A549 (cell line): Measurements from ENCODE around the gene CIAO3. TPM values are rescaled to one million over a fixed set of nuclear protein-coding genes. Genes with fewer than 3 reads are reported as not detected.
"Not testable (repeated sequence)": the region's sequence is repeated elsewhere in the genome, so short reads cannot be mapped to it uniquely, and the experiment has no call there.

Experiments used
- ATAC-seq, 2 experiments: fragments of 200-7000 bp in 1 of 2; fragments of >200 bp in 1 of 2; cut with Nextera tagmentation in 1 of 2; cut with Tn5 transposase in 1 of 2; 3 replicates each; pipeline versions ENCODE4 v1.8.0 to v1.9.1; 2018 to 2020; ENCODE audit warnings: mild to moderate bottlenecking in 1 of 2, moderate library complexity in 1 of 2
- CTCF ChIA-PET: fragments of 300-600 bp; sonication (Branson Sonifier 250); formaldehyde crosslinking; extraction: SDS; loops from one replicate; lab custom pipeline; 2021; ENCODE audit warnings: antibody characterized with exemption, inconsistent platforms; lab: Yijun Ruan, JAX
- POLR2A ChIA-PET: fragments of 350-600 bp; formaldehyde crosslinking; extraction: SDS; loops from one replicate; lab custom pipeline; 2021; ENCODE audit warnings: antibody characterized with exemption, inconsistent platforms; lab: Yijun Ruan, JAX
- DNase-seq, 2 experiments: peaks; one replicate each; pipeline versions ENCODE4 v3.0.0 to v3.0.0-alpha.2; 2011 to 2016; ENCODE audit warnings: low read depth in 1 of 2, low spot score in 1 of 2
- FAIRE-seq: peaks from 2 replicates; lab custom pipeline; 2011; peaks lifted over from hg19 to GRCh38; lab: Jason Lieb, UNC
- H3K27ac ChIP-seq, 2 experiments: fragments of >200 bp; sonication (Bioruptor Twin); formaldehyde crosslinking; 3 replicates each; pipeline ENCODE4 v1.5.1; 2016 to 2017
- H3K4me1 ChIP-seq: fragments of >200 bp; sonication (Bioruptor Twin); formaldehyde crosslinking; 3 replicates; pipeline ENCODE4 v1.6.1; 2016
- H3K4me2 ChIP-seq: fragments of >200 bp; sonication (Bioruptor Twin); formaldehyde crosslinking; 3 replicates; pipeline ENCODE4 v1.6.1; 2016
- H3K4me3 ChIP-seq: fragments of >200 bp; sonication (Bioruptor Twin); formaldehyde crosslinking; 3 replicates; pipeline ENCODE4 v1.5.1; 2016
- H3K9me3 ChIP-seq: fragments of >200 bp; sonication (Bioruptor Twin); formaldehyde crosslinking; 3 replicates; pipeline ENCODE4 v1.6.1; 2016
- CBX2 ChIP-seq: fragments of 200-600 bp; sonication (generic); IDR thresholded peaks from 2 replicates; pipeline ENCODE4 v1.6.1; 2016; ENCODE audit warnings: low read depth, mild to moderate bottlenecking, borderline replicate concordance
- CEBPB ChIP-seq, 2 experiments: fragments of >200 bp in 1 of 2; sonication (Bioruptor Twin) in 1 of 2; formaldehyde crosslinking in 1 of 2; IDR thresholded peaks; 2 replicates each; pipeline ENCODE4 v1.6.1; 2012 to 2016
- CHD2 ChIP-seq: fragments of 150-350 bp; IDR thresholded peaks from 2 replicates; pipeline ENCODE4 v1.6.1; 2014; ENCODE audit warnings: low read length; ENCODE audit not compliant: partially characterized antibody
- CHD4 ChIP-seq: fragments of 200-600 bp; sonication (generic); IDR thresholded peaks from 2 replicates; pipeline ENCODE4 v1.6.1; 2016; ENCODE audit warnings: antibody characterized with exemption, mild to moderate bottlenecking, borderline replicate concordance
- EP300 ChIP-seq, 2 experiments: fragments of >200 bp; sonication (Bioruptor Twin); formaldehyde crosslinking; IDR thresholded peaks; 2 replicates in 1 of 2; 3 replicates in 1 of 2; pipeline ENCODE4 v1.6.1; 2016 to 2017
- HDAC2 ChIP-seq: fragments of 200-600 bp; sonication (generic); IDR thresholded peaks from 2 replicates; pipeline ENCODE4 v1.6.1; 2016
- HOXB13 ChIP-seq: fragments of 250-450 bp; sonication (Bioruptor Pico); IDR thresholded peaks from 2 replicates; pipeline ENCODE4 v1.5.0; 2020; ENCODE audit warnings: low read depth, mild to moderate bottlenecking, moderate library complexity
- KDM5A ChIP-seq: fragments of 200-600 bp; sonication (generic); IDR thresholded peaks from 2 replicates; pipeline ENCODE4 v1.6.1; 2016; ENCODE audit warnings: antibody characterized with exemption, mild to moderate bottlenecking
- MYC ChIP-seq: IDR thresholded peaks from 2 replicates; pipeline ENCODE4 v1.6.1; 2012; ENCODE audit warnings: mild to moderate bottlenecking, inconsistent platforms, low read length, improper control_type of control experiment, borderline replicate concordance
- NFE2L2 ChIP-seq: fragments of 150-350 bp; conservative IDR thresholded peaks from 2 replicates; pipeline ENCODE4 v1.6.1; 2014; ENCODE audit warnings: low read length
- POLR2A ChIP-seq: IDR thresholded peaks from 2 replicates; pipeline ENCODE4 v1.6.1; 2012; ENCODE audit warnings: mild to moderate bottlenecking, low read length
- TFCP2L1 ChIP-seq: fragments of 250-450 bp; sonication (Bioruptor Pico); IDR thresholded peaks from 2 replicates; pipeline ENCODE4 v1.5.0; 2021; ENCODE audit warnings: mild to moderate bottlenecking
- TP53 ChIP-seq: fragments of 250-450 bp; sonication (Bioruptor Pico); IDR thresholded peaks from 2 replicates; pipeline ENCODE4 v1.5.0; 2021; ENCODE audit warnings: mild to moderate bottlenecking, moderate library complexity
- ZFP36 ChIP-seq: fragments of 450-650 bp; IDR thresholded peaks from 2 replicates; pipeline ENCODE4 v1.6.1; 2014; ENCODE audit warnings: borderline replicate concordance; ENCODE audit not compliant: partially characterized antibody
- ZNF302 ChIP-seq: fragments of 250-450 bp; sonication (Bioruptor Pico); IDR thresholded peaks from 2 replicates; pipeline ENCODE4 v1.9.0; 2021; ENCODE audit warnings: inconsistent platforms, mild to moderate bottlenecking, moderate library complexity
- WGBS: methylation state at CpG from one replicate; pipeline ENCODE4 v1.1.6; 2017; ENCODE audit errors: missing lambda C conversion rate; 5-methylcytosine and 5-hydroxymethylcytosine counted together
- polyA plus RNA-seq, 4 experiments: library from polyadenylated mRNA; depleted of rRNA in 3 of 4; stranded (reverse); fragments of >200 nt; fragmentation: RNase III in 1 of 4; extraction: RNeasy Plus Mini Kit Qiagen cat#74134 plus additional on column Dnase treatment in 1 of 4; gene quantifications; 2 replicates in 3 of 4; 3 replicates in 1 of 4; pipeline ENCODE4 v1.2.3, GENCODE V29; 2011 to 2017
- TF ChIP-seq, protein P1 (sequence below): fragments of 450-650 bp; IDR thresholded peaks from 2 replicates; pipeline ENCODE4 v1.6.1; 2014; ENCODE audit warnings: antibody characterized with exemption
- TF ChIP-seq, protein P2 (sequence below): fragments of >200 bp; sonication (Bioruptor Twin); formaldehyde crosslinking; IDR thresholded peaks from 2 replicates; pipeline ENCODE4 v1.6.1; 2016
- TF ChIP-seq, protein P3 (sequence below): fragments of 250-450 bp; sonication (Bioruptor Pico); IDR thresholded peaks from 2 replicates; pipeline ENCODE4 v1.5.0; 2020; ENCODE audit warnings: low read depth, mild to moderate bottlenecking, moderate library complexity
- TF ChIP-seq, protein P4 (sequence below): fragments of >200 bp; sonication (Bioruptor Twin); formaldehyde crosslinking; IDR thresholded peaks from 3 replicates; pipeline ENCODE4 v1.6.1; 2016

Gene CIAO3
- polyA plus RNA-seq, 2 of the 4 experiments (the other 2 are of a cell fraction), result 17.4 to 23.0 TPM

DNA sequence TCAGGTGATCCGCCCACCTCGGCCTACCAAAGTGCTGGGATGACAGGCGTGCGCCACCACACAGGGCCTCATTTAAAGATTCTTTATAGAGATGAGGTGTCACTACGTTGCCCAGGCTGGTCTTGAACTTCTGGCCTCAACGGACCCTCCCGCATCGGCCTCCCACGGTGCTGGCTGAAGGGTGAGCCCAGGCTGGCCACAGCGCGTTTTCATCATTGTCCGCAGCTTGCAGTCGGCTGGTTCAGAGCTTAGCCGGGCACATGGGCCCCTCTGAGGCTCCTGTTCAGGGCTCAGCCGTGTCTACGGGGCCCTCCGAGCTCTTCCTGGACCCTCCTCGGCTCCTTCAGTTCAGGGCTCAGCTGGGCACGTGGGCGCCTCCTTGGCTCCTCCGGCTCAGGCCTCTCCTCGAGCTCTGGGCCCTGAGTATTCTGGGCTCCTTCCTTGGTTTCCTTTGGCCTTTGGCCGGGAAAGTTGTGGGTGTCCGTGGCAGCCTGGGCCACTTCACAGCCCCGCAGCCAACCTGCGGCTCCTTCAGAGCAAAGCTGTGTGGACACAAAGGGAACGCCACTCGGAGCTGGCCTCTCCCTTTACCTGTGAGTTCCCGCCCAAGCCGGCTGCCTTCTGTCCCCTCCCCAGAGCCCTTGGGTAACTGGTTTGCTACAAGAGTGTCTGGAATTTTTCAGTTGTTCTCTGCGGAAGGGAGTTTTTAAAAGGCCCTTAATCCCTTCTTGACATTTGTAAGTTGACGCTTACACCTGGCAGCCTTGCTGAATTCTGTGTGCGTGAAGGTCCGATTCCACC, 18.5 kb upstream of the CIAO3 start:
- TF ChIP-seq EP300 (IDR thresholded peaks at IDR 0.05) (no peak), NFE2L2 (no peak)
- 93% methylated on average over 34 of the region's 34 CpGs for WGBS
- H3K9me3 ChIP-seq, result no peaks in the 10 kb centered on the region
- ATAC-seq (no peak), FAIRE-seq (no peak), DNase-seq (no peak)
- ChIA-PET CTCF (interaction anchor here (1.5 to 15.8 kb wide), 5 partner anchors 9 to 27 kb away, joined by 4 to 105 read pairs (median 15); partner anchors contain the start of genes CHTF18, CIAO3 and RPUSD1), POLR2A (no interaction called here)
- peak overlapping the region in 1 of 2 experiments; percentile 79; a peak in 2 of 6 replicates for H3K27ac ChIP-seq
- H3K4me2 ChIP-seq, result no peak overlapping the region
- H3K4me1 ChIP-seq, result peaks cover 35% of the 10 kb centered on the region
- no peak overlapping the region for H3K4me3 ChIP-seq

DNA sequence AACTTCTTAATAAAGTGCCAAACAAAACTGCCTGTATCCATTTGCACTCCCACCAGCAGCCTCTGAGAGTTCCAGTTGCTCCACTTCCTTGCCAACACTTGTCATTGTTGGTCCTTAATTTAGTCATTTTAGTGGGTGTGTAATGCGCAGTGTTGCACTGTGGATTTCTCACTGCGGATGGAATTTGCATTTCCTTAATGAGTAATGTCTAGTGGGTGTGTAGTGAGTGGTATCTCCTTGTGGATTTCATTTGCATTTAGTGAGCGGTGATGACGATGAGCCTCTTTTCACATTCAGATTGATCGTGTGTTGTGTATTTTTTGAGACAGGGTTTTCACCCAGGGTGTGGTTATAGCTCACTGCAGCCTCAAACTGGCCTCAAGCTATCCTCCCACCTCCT, 15.6 kb upstream of the CIAO3 start:
- no peak overlapping the region for H3K4me2 ChIP-seq
- ChIA-PET CTCF (interaction anchor here (0.6 to 4.4 kb wide), 7 partner anchors 9 to 47 kb away, joined by 3 to 41 read pairs (median 5); partner anchors contain the start of genes CHTF18, CIAO3 and RPUSD1), POLR2A (no interaction called here)
- H3K27ac ChIP-seq, result no peak overlapping the region
- ATAC-seq (no peak), DNase-seq (no peak), FAIRE-seq (no peak)
- H3K4me3 ChIP-seq, result no peak overlapping the region
- TF ChIP-seq ZNF302 (CRISPR knock-in tag) (no peak), TP53 (CRISPR knock-in tag) (no peak), ZFP36 (peak; percentile 75), CBX2 (no peak)
- peaks cover 16% of the 10 kb centered on the region for H3K4me1 ChIP-seq
- no peaks in the 10 kb centered on the region for H3K9me3 ChIP-seq
- 75% methylated on average over 5 of the region's 5 CpGs for WGBS

DNA sequence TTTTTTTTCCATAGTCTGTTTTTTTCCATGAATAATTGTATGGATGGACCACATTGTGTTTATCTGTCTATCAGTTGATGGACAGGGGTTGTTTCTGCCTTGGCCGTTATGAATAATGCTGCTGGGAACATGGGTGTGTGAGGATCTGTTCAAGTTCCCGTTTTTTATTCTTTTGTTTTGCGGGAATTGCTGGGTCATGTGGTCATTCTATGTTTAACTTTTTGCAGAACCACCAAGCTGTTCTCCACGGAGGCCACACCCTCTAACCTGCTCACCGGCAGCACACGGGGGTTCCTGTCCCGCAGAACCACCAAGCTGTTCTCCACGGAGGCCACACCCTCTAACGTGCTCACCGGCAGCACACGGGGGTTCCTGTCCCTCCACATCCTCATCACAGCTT, 13.9 kb upstream of the CIAO3 start:
- Histone ChIP-seq H3K9me3 (no peaks in the 10 kb centered on the region), H3K27ac (no peak overlapping the region), H3K4me2 (no peak overlapping the region), H3K4me3 (no peak overlapping the region), H3K4me1 (no peaks in the 10 kb centered on the region)
- WGBS, result 60% methylated on average over 11 of the region's 11 CpGs
- FAIRE-seq (no peak), DNase-seq (no peak), ATAC-seq (no peak)
- TF ChIP-seq, protein P1, sequence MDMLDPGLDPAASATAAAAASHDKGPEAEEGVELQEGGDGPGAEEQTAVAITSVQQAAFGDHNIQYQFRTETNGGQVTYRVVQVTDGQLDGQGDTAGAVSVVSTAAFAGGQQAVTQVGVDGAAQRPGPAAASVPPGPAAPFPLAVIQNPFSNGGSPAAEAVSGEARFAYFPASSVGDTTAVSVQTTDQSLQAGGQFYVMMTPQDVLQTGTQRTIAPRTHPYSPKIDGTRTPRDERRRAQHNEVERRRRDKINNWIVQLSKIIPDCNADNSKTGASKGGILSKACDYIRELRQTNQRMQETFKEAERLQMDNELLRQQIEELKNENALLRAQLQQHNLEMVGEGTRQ, result no peak
- no peak for TF ChIP-seq TP53 (CRISPR knock-in tag)
- TF ChIP-seq, protein P2, sequence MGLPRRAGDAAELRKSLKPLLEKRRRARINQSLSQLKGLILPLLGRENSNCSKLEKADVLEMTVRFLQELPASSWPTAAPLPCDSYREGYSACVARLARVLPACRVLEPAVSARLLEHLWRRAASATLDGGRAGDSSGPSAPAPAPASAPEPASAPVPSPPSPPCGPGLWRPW, result no peak
- TF ChIP-seq HDAC2, result no peak
- no peak for TF ChIP-seq POLR2A
- no peak for TF ChIP-seq CHD4
- TF ChIP-seq CHD2, result no peak
- no peak for TF ChIP-seq CEBPB (IDR thresholded peaks at IDR 0.05)
- no peak for TF ChIP-seq TFCP2L1 (CRISPR knock-in tag)
- TF ChIP-seq, protein P3, sequence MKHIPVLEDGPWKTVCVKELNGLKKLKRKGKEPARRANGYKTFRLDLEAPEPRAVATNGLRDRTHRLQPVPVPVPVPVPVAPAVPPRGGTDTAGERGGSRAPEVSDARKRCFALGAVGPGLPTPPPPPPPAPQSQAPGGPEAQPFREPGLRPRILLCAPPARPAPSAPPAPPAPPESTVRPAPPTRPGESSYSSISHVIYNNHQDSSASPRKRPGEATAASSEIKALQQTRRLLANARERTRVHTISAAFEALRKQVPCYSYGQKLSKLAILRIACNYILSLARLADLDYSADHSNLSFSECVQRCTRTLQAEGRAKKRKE (CRISPR knock-in tag), result no peak
- TF ChIP-seq, protein P4, sequence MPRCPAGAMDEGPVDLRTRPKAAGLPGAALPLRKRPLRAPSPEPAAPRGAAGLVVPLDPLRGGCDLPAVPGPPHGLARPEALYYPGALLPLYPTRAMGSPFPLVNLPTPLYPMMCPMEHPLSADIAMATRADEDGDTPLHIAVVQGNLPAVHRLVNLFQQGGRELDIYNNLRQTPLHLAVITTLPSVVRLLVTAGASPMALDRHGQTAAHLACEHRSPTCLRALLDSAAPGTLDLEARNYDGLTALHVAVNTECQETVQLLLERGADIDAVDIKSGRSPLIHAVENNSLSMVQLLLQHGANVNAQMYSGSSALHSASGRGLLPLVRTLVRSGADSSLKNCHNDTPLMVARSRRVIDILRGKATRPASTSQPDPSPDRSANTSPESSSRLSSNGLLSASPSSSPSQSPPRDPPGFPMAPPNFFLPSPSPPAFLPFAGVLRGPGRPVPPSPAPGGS, result no peak
- no peak for TF ChIP-seq MYC
- TF ChIP-seq KDM5A, result no peak
- TF ChIP-seq HOXB13 (CRISPR knock-in tag), result no peak
- CTCF ChIA-PET, result interaction anchor here (1.1 to 4.4 kb wide), 5 partner anchors 10 to 43 kb away, joined by 3 to 41 read pairs (median 10); partner anchors contain the start of genes CHTF18, CIAO3 and RPUSD1
- POLR2A ChIA-PET, result no interaction called here

DNA sequence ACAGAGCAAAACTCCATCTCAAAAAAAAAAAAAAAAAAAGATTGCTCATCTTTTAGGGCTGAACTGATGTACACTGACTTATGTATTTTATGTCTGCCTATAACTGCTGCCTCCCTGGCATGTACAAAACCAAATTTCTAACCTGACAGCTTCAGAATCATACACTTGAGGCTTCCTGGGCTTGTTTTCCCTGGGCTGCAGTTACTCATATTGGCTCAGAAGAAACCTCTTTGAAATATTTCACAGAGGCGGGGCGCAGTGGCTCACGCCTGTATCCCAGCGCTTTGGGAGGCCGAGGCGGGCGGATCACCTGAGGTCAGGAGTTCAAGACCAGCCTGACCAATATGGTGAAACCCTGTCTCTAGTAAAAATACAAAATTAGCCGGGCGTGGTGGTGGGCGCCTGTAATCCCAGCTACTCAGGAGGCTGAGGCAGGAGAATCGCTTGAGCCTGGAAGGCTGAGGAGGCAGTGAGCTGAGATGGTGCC, 13.4 kb upstream of the CIAO3 start:
- H3K4me2 ChIP-seq, H3K9me3 ChIP-seq, POLR2A ChIA-PET, DNase-seq, ATAC-seq, H3K4me3 ChIP-seq, H3K4me1 ChIP-seq, H3K27ac ChIP-seq, FAIRE-seq: not testable (repeated sequence)
- CTCF ChIA-PET, result interaction anchor here (1.1 to 4.4 kb wide), 5 partner anchors 9 to 43 kb away, joined by 3 to 41 read pairs (median 10); partner anchors contain the start of genes CHTF18, CIAO3 and RPUSD1
- WGBS, result 77% methylated on average over 11 of the region's 11 CpGs
